GM21717 (cell line): Measurements from ENCODE around the gene GFRA4.

Experiments used
- ATAC-seq: cut with Tn5 transposase; IDR thresholded peaks from one replicate; pipeline ENCODE4 v1.9.1; 2021; ENCODE audit warnings: mild to moderate bottlenecking, moderate library complexity; ENCODE audit not compliant: unreplicated experiment

The GFRA4 gene

GRCh38 chr20:3655131-3655405 is 8.1 kb downstream of the GFRA4 start:
- no peak for ATAC-seq

DNA sequence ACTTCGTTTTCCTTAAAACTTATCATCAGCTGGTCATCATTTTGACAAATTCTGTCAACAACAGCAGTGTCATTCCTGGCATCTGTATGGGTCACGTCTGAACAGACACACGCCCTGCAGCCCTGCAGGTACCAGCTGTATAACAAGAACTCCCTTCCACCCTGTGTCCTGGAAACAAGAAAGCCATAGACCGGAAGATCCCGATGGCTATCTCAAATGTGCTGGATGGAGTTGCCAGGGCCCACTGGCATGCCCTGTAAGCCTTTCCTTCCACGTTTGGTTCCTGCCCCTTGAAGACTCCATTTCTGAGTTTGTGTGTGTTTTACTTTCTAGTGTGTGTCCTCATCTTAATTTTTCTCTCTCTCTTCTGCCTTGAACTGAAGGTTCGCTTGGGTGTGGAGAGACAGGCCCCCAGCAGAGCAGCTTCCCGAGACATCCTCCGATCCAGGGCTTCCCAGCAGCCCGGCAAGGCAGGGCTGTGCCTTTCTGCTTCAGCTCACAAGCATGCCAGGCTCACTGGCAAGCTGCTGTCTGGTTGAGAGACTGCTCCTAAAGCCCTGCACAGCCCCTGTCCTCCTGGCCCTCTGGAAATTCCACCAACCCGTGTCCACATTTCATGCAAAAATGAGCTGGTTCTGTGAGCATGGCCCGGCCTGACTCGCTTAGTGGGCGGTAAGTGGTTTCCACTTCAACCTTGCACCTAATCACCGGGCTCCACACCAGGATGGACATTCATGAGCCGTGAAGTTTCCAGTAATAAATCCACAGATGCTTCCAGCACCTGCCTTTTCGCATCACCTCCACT is 8.7 kb downstream of the GFRA4 start:
- ATAC-seq: no peak

GRCh38 chr20:3653921-3654320 is 9.3 kb downstream of the GFRA4 start:
- ATAC-seq: no peak

DNA sequence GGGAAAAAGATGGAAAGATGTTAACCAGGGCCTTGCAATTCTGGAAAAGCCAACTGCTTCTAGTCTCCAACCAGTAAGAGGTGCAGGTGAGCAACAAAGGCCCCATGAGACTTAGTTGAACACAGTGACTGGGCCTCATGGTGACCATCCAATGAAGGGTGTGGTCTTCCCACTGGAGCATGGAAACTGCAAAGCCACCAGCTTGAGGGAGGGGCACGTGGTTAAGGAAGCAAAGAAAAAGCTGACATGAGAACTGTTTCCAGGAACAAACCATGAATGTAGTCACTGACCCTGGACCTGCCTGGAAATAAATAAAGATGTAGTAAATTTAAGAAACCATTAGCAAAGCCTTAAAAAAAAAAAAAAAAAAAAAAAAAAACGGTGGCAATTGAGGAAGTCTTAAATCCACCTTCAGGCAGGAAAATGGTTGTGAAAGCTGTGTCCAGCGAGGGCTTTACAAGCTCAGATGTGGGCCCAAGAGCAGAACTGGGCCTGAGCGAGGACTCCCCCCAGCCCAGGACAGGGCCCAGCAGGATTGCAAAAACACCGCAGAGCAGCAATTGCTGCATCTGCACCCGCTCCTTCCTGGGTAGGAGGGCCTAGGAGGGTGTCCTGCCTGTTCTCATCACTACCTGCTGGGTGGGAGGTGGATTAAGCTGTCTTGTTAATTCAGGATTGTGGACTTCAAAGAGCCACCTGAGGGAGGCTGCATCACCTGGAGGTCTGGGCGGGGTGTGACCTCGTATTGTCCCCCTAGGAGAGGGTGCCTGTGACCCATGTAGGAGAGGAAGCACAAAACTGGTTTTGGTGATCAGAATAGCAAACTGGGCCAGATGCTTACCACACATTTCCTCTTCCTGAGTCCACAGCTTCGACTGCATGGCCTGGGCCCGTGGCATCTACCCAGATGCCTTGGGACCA is 10.3 kb downstream of the GFRA4 start:
- no peak for ATAC-seq

DNA sequence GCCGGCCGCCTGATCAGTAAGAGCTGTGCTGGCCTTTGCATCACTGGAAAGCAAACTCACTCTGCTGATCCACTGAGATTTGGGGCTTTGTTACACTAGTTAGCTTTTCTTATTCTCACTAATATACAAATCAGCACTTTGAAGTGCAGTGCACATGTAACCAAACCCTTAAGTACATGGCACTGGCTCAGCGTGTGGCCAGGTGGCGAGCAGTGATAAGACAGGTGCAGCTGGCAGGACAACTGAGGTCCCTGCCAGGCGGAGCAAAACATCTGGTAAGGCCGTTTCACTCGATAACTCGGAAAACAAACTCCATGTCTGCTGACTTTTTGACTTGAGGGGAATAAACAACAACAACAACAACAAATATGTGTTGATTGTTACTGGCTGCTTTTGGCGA is 11.0 kb downstream of the GFRA4 start:
- no peak for ATAC-seq

- ATAC-seq: no peak
Observed at GRCh38 chr20:3651204-3651962, 11.8 kb downstream of the GFRA4 start.

- ATAC-seq: no peak
Observed at GRCh38 chr20:3648951-3649350, 14.2 kb downstream of the GFRA4 start.

DNA sequence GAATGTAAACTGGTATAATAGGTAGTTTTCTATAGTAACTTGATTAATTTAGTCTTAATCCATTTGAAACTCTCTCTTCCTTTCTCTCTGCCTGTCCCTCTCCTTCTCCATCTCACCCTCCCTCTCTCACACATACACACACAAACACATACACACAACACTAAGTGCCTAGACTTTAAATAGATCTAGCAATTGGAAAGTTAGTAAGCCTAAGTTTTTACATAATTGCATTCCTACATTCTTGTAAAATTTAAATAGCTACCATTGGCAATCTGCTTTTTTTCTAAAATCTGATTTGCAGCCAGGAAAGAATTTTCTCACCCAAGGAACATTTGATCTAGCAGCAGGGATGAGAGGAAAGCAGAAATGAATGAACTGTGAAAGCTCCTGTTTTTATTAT is 15.7 kb downstream of the GFRA4 start:
- no peak for ATAC-seq

DNA sequence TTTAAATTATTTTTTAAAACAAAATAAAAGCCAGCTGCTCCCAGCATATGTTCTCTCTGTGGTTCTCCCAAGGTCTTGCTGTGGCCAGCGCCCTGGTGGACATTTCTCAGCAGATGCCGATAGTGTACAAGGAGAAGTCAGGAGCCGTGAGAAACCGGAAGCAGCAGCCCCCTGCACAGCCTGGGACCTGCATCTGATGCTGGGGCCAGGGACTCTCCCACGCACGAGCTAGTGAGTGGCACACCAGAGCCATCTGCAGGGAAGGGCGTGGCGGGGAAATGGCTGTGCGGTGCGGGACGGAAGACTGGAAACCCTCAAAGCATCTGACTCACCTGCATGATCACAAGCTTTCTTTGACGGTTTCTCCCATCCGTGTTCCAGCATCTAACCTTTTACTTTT is 16.5 kb downstream of the GFRA4 start:
- ATAC-seq: no peak

DNA sequence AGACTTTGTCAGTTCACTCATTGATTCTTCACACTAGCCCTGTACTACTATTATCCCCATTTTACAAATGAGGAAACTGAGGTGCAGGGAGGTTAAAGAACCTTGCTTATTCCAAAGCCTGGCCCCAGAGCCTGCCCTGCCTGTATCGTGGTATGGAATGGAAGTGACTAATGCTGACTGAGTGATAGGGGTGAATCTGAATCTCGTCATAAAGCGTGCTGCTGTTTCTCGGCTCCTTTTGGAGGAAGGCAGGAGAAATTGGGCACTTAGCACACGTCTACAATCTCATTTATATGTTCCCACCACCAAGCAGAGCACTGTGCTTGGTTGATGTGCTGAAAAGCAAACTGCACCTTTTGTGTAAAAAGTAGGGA is 17.1 kb downstream of the GFRA4 start:
- no peak for ATAC-seq

GRCh38 chr20:3645309-3646066 is 17.7 kb downstream of the GFRA4 start:
- no peak for ATAC-seq

DNA sequence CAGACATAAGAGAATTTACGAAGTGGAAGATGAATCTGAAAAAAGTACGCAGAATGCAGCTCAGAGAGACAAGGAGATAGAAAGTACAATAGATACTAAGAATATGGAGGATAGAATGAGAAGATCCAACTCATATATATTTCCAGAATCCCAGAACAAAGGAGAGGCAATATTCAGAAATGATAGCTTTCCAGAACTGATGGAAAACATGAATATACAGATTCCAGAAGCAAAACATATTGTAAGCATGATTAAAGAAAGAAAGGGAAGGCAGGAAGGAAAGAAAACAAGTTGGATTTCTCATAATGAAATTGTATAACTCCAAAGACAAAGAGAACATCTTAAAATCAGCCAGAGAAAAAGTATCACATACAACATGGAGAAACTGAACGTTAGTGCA is 22.9 kb downstream of the GFRA4 start:
- no peak for ATAC-seq

DNA sequence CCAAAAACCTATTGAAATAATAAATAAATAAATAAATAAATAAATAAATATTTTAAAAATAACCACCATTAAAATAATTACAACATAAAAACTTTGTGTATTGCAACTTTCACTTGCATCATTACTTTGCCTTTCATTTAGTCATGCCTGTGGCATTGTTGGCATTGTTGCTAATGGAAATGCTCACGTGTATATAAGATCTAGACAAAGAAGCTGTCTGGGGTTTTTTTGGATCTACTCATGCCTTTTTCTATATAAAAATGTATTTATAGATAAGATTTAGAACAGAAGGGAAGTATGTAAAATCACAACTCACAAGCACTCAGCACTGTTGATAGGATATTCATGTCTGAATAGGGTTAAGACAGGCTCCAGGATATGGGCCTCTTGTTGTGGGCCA is 27.9 kb downstream of the GFRA4 start:
- ATAC-seq: no peak

DNA sequence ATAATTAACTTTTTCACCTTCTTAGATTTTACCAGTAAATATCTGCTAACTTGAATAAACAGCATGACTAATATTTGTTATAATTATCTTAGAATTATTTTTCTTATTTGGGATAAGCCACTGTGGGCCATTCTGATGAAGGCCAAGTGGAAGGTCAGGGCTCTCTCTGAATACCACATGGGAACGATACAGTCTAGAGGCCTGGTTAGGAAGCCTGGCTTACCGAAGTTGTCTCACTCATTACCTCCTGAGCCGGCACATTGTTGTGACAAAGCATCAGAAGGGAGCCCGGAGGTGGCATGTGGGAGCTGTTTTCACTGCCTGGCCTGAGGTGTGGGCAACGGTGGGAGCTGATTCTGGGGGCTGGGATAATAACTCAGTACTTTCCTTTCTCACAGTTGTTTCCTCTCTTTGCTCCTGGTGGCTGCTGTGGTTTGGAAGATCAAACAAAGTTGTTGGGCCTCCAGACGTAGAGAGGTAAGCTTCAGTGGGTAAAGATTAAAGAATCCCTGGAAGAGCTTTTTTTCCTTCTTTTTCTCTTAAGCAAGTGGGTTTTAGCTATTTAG is 29.2 kb downstream of the GFRA4 start:
- no peak for ATAC-seq

GRCh38 chr20:3632311-3633004 is 30.7 kb downstream of the GFRA4 start:
- no peak for ATAC-seq

GRCh38 chr20:3631534-3631933 is 31.7 kb downstream of the GFRA4 start:
- ATAC-seq: no peak

- no peak for ATAC-seq
Observed at GRCh38 chr20:3630429-3630828, 32.8 kb downstream of the GFRA4 start.

GRCh38 chr20:3629893-3630292 is 33.3 kb downstream of the GFRA4 start:
- no peak for ATAC-seq

DNA sequence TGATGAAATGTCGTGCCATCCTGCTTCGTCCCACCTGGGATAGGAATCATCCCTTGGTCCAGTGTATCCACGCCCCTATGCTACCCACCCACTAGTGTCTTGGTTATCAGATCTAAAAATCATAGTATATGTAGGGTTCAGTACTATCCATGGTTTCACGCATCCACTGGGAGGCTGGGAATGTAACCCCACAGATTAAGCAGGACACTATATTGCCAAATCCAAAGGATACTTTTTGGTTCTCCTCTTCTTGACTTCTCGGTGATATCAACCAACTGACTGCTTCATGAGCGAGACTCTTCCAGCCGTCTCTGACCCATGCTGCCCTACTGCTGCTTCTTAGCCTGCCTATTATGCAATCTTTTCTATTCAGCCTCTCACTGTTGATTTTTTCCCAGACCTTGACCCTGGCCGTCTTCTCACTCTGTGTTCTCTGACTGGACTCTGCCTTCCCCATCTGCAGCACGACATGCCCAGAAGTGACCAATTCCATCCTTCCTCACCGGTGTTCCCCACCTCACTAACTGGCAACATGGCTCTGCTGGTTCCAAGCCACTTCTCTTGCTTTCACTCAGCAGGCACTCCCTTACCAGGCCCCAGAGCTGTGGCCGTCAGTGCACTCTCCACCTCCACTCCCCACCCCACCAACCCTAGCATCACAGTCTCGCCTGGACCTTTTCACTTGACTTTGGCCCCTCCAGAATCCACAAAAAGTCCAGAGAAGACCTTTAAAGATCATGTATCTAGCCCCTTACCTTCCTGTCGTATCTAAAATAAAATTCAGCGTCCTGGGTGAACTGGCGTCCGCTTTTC is 34.5 kb downstream of the GFRA4 start:
- ATAC-seq: no peak
